SIG-M5 (cell line): ENCODE data around the gene NLRP6.
"Not testable (repeated sequence)": the region's sequence is repeated elsewhere in the genome, so short reads cannot be mapped to it uniquely, and the experiment has no call there.

ENCODE experiments used
- DNase-seq: peaks from one replicate; lab custom pipeline; 2025; lab: John Stamatoyannopoulos, UW

Gene NLRP6

GRCh38 chr11:325796-326591 lies 47.8 kb downstream of the NLRP6 start:
- DNase-seq: no peak

GRCh38 chr11:326592-326841 lies 48.3 kb downstream of the NLRP6 start:
- DNase-seq: no peak

- no peak for DNase-seq
Observed at GRCh38 chr11:326842-327580, 48.8 kb downstream of the NLRP6 start.

GRCh38 chr11:327581-327923 lies 49.3 kb downstream of the NLRP6 start:
- DNase-seq: no peak

GRCh38 chr11:328012-328411 lies 49.8 kb downstream of the NLRP6 start:
- DNase-seq: no peak

- DNase-seq: not testable (repeated sequence)
Observed at GRCh38 chr11:328516-329100, 50.4 kb downstream of the NLRP6 start.

GRCh38 chr11:329886-330253 lies 51.7 kb downstream of the NLRP6 start:
- DNase-seq: no peak

- DNase-seq: no peak
Observed at GRCh38 chr11:330307-330693, 52.1 kb downstream of the NLRP6 start.

- DNase-seq: no peak
Observed at GRCh38 chr11:330694-331357, 52.6 kb downstream of the NLRP6 start.

- DNase-seq: no peak
Observed at GRCh38 chr11:331358-332060, 53.3 kb downstream of the NLRP6 start.

- DNase-seq: no peak
Observed at GRCh38 chr11:332651-333480, 54.7 kb downstream of the NLRP6 start.

- not testable (repeated sequence) for DNase-seq
Observed at GRCh38 chr11:333616-334263, 55.5 kb downstream of the NLRP6 start.

GRCh38 chr11:334264-334994 lies 56.2 kb downstream of the NLRP6 start:
- DNase-seq: no peak
